B cell (primary cell): ENCODE data around the gene NUDT3. TPM values are rescaled to one million over a fixed set of nuclear protein-coding genes. Genes with fewer than 3 reads are reported as not detected.

Source experiments
- ATAC-seq: fragments of 200-7000 bp; cut with Tn5 transposase; one replicate; pipeline ENCODE4 v1.10.0; 2021; ENCODE audit warnings: low read depth, mild to moderate bottlenecking, moderate number of reproducible peaks, moderate library complexity
- CTCF ChIA-PET: fragments of 350-600 bp; sonication (Branson Sonifier 250); formaldehyde crosslinking; loops from one replicate; lab custom pipeline; 2021; ENCODE audit warnings: antibody characterized with exemption, inconsistent platforms; lab: Charles Lee
- POLR2A ChIA-PET: fragments of 350-600 bp; sonication (Branson Sonifier 250); formaldehyde crosslinking; loops from one replicate; lab custom pipeline; 2021; ENCODE audit warnings: antibody characterized with exemption; lab: Charles Lee
- DNase-seq: peaks from one replicate; pipeline ENCODE4 v3.0.0; 2013
- H2AFZ ChIP-seq: 2 replicates; pipeline ENCODE4 v1.6.1; 2012; ENCODE audit warnings: mild to moderate bottlenecking, low read depth, low read length; ENCODE audit not compliant: insufficient read depth, poor library complexity, severe bottlenecking
- H3K27ac ChIP-seq, 2 donors: 1 replicate in 1 of 2; 2 replicates in 1 of 2; pipeline ENCODE4 v1.5.1; 2012 to 2013; ENCODE audit warnings: low read length in 2 of 2, mild to moderate bottlenecking in 2 of 2, moderate library complexity in 1 of 2
- H3K27me3 ChIP-seq, 4 experiments: fragments of 200-600 bp in 1 of 4; sonication (generic) in 1 of 4; replicated peaks in 1 of 4; 1 replicate in 2 of 4; 2 replicates in 2 of 4; pipeline versions ENCODE4 v1.6.1 to v1.7.0; 2013 to 2016; ENCODE audit warnings: low read length in 3 of 4, mild to moderate bottlenecking in 2 of 4, mixed read lengths in 1 of 4, moderate library complexity in 1 of 4; ENCODE audit not compliant: insufficient read depth in 4 of 4, control insufficient read depth in 3 of 4; ENCODE audit errors: control extremely low read depth in 1 of 4
- H3K36me3 ChIP-seq, 2 experiments: replicated peaks in 1 of 2; 1 replicate in 1 of 2; 2 replicates in 1 of 2; pipeline versions ENCODE4 v1.6.1 to v1.7.1; 2013; ENCODE audit warnings: low read length in 1 of 2; ENCODE audit not compliant: insufficient read depth in 2 of 2, control insufficient read depth in 1 of 2; ENCODE audit errors: control extremely low read depth in 1 of 2, extremely low read depth in 1 of 2
- H3K4me1 ChIP-seq, 2 donors: fragments of 200-600 bp in 1 of 2; sonication (generic) in 1 of 2; 1 replicate in 1 of 2; 2 replicates in 1 of 2; pipeline versions ENCODE4 v1.5.1 to v1.6.1; 2013 to 2017; ENCODE audit warnings: low read length in 2 of 2; ENCODE audit not compliant: control insufficient read depth in 2 of 2, insufficient read depth in 2 of 2
- H3K4me2 ChIP-seq: replicated peaks from 2 replicates; pipeline ENCODE3; 2012; ENCODE audit warnings: mild to moderate bottlenecking, low read depth, low read length; ENCODE audit not compliant: poor library complexity, severe bottlenecking
- H3K4me3 ChIP-seq, 5 experiments: fragments of 200-600 bp in 1 of 5; sonication (generic) in 1 of 5; 1 replicate in 3 of 5; 2 replicates in 2 of 5; pipeline versions ENCODE4 v1.5.1 to v1.7.0; 2011 to 2016; ENCODE audit warnings: low read length in 4 of 5, mild to moderate bottlenecking in 4 of 5, low read depth in 2 of 5, control low read depth in 1 of 5, moderate library complexity in 1 of 5; ENCODE audit not compliant: insufficient read depth in 1 of 5; ENCODE audit errors: control extremely low read depth in 1 of 5, extremely low read depth in 1 of 5
- H3K79me2 ChIP-seq: fragments of 200-600 bp; sonication (generic); one replicate; pipeline ENCODE4 v1.6.0; 2016; ENCODE audit warnings: low read length; ENCODE audit not compliant: control insufficient read depth, insufficient read depth
- H3K9ac ChIP-seq: fragments of 200-600 bp; sonication (generic); 2 replicates; pipeline ENCODE4 v1.6.1; 2017; ENCODE audit warnings: mild to moderate bottlenecking, low read length, moderate library complexity
- H3K9me3 ChIP-seq, 3 donors: one replicate each; pipeline versions ENCODE4 v1.6.1 to v1.7.1; 2013; ENCODE audit warnings: low read length in 2 of 3; ENCODE audit not compliant: control insufficient read depth in 2 of 3, insufficient read depth in 1 of 3; ENCODE audit errors: control extremely low read depth in 1 of 3
- H4K20me1 ChIP-seq: 2 replicates; pipeline ENCODE4 v1.6.0; 2012; ENCODE audit warnings: mild to moderate bottlenecking, low read length; ENCODE audit not compliant: insufficient read depth, control insufficient read depth, poor library complexity, severe bottlenecking
- H3K27ac Mint-ChIP-seq: one replicate; pipeline ENCODE4 v1.8.0; 2021; ENCODE audit warnings: mixed read lengths
- H3K27me3 Mint-ChIP-seq: one replicate; pipeline ENCODE4 v1.8.0; 2021; ENCODE audit warnings: mixed read lengths
- H3K4me1 Mint-ChIP-seq: one replicate; pipeline ENCODE4 v1.8.0; 2021; ENCODE audit warnings: mixed read lengths
- H3K4me3 Mint-ChIP-seq: one replicate; pipeline ENCODE4 v1.8.0; 2021; ENCODE audit warnings: mixed read lengths
- H3K9me3 Mint-ChIP-seq: one replicate; pipeline ENCODE4 v1.8.0; 2022; ENCODE audit warnings: mixed read lengths; ENCODE audit not compliant: insufficient read depth
- CTCF ChIP-seq: fragments of 200-600 bp; IDR thresholded peaks from one replicate; pipeline ENCODE4 v1.8.0; 2022; ENCODE audit warnings: antibody characterized with exemption, mild to moderate bottlenecking
- EZH2 ChIP-seq: IDR thresholded peaks from 2 replicates; pipeline ENCODE4 v1.6.1; 2012; ENCODE audit warnings: borderline replicate concordance, low read depth, mild to moderate bottlenecking, moderate library complexity, low read length; ENCODE audit not compliant: insufficient read depth, poor library complexity, severe bottlenecking
- WGBS: methylation state at CpG from one replicate; pipeline ENCODE4 v1.1.5; 2013; ENCODE audit warnings: missing lambda C conversion rate; ENCODE audit not compliant: insufficient coverage; 5-methylcytosine and 5-hydroxymethylcytosine counted together
- intact Hi-C: fragments of 100-400 bp; cut with micrococcal nuclease; formaldehyde crosslinking; loops from one replicate; pipeline ENCODE4 v1.10.0; 2022
- polyA plus RNA-seq: library from polyadenylated mRNA; depleted of rRNA; stranded (reverse); fragments of >200 nt; gene quantifications from 2 replicates; pipeline ENCODE4 v1.2.3, GENCODE V29; 2012
- total RNA-seq, 2 donors: library from RNA; stranded (reverse); fragments of 120-200 nt in 1 of 2; gene quantifications; 1 replicate in 1 of 2; 2 replicates in 1 of 2; pipeline versions ENCODE4 v1.2.3 to v1.2.4, GENCODE V29; 2013 to 2022

The NUDT3 gene
- total and polyA plus RNA-seq, 2 donors (not counting 1 experiment from before 2014, with no cell fraction given) = 18.2 to 37.4 TPM

GRCh38 chr6:34352305-34352937 is 40.0 kb downstream of the NUDT3 start:
- H3K27me3 ChIP-seq = no peaks in the 10 kb centered on the region
- H3K36me3 ChIP-seq = no peaks in the 10 kb centered on the region
- H3K4me1 Mint-ChIP-seq = peaks cover 35% of the 10 kb centered on the region
- no peak overlapping the region for H3K9ac ChIP-seq
- no peak overlapping the region for H2AFZ ChIP-seq
- H3K4me2 ChIP-seq = no peak overlapping the region
- peak overlapping the region; percentile 20 for H3K27ac Mint-ChIP-seq
- intact Hi-C loops = no loop called here
- H3K4me3 ChIP-seq = no peak overlapping the region
- WGBS = 94% methylated on average over 2 of the region's 2 CpGs
- ChIA-PET POLR2A (interaction anchor here (0.9 kb wide), 1 partner anchor 103 kb away, joined by 3 read pairs; the partner anchor contains the start of gene SMIM29), CTCF (no interaction called here)
- no peaks in the 10 kb centered on the region for H3K9me3 ChIP-seq
- H3K4me3 Mint-ChIP-seq = no peak overlapping the region
- peaks cover 90% of the 10 kb centered on the region for H3K79me2 ChIP-seq
- no peaks in the 10 kb centered on the region for H3K27me3 Mint-ChIP-seq
- H3K9me3 Mint-ChIP-seq = no peaks in the 10 kb centered on the region
- H4K20me1 ChIP-seq = peaks cover 20% of the 10 kb centered on the region
- DNase-seq = no peak
- TF ChIP-seq CTCF = no peak
- TF ChIP-seq EZH2 = no peak
- no peak overlapping the region for H3K27ac ChIP-seq
- ATAC-seq = no peak
- peaks cover 8 to 16% of the 10 kb centered on the region in 2 donors for H3K4me1 ChIP-seq

- no peaks in the 10 kb centered on the region for H3K27me3 Mint-ChIP-seq
- CTCF ChIA-PET = no interaction called here
These were observed 41.6 kb downstream of the NUDT3 start for GRCh38 chr6:34350934-34351217.

More at GRCh38 chr6:34350934-34351217, 41.6 kb downstream of the NUDT3 start:
- Histone ChIP-seq H3K4me3 (no peak overlapping the region), H3K27ac (peak overlapping the region in 1 of 2 donors; percentile 52), H3K9me3 (no peaks in the 10 kb centered on the region), H3K36me3 (no peaks in the 10 kb centered on the region), H2AFZ (no peak overlapping the region), H3K27me3 (no peaks in the 10 kb centered on the region), H4K20me1 (peaks cover 25% of the 10 kb centered on the region), H3K9ac (no peak overlapping the region), H3K79me2 (peaks cover 91% of the 10 kb centered on the region), H3K4me2 (no peak overlapping the region), H3K4me1 (peaks cover 22 to 31% of the 10 kb centered on the region in 2 donors)
- POLR2A ChIA-PET = no interaction called here
- WGBS = no CpG with 5 or more reads among the region's 7 CpGs
- Mint-ChIP-seq H3K4me1 (peaks cover 45% of the 10 kb centered on the region), H3K4me3 (no peak overlapping the region), H3K27ac (no peak overlapping the region), H3K9me3 (no peaks in the 10 kb centered on the region)
- ATAC-seq (no peak), DNase-seq (no peak)
- intact Hi-C loops = no loop called here
- TF ChIP-seq CTCF = no peak
- no peak for TF ChIP-seq EZH2
